ENCODE measurements around the gene STOML1. TPM values are rescaled to one million over a fixed set of nuclear protein-coding genes. Genes with fewer than 3 reads are reported as not detected.

Gene STOML1
- polyA plus RNA-seq, 2 of the 4 experiments (the other 2 are of a cell fraction): 4.3 to 4.9 TPM

DNA sequence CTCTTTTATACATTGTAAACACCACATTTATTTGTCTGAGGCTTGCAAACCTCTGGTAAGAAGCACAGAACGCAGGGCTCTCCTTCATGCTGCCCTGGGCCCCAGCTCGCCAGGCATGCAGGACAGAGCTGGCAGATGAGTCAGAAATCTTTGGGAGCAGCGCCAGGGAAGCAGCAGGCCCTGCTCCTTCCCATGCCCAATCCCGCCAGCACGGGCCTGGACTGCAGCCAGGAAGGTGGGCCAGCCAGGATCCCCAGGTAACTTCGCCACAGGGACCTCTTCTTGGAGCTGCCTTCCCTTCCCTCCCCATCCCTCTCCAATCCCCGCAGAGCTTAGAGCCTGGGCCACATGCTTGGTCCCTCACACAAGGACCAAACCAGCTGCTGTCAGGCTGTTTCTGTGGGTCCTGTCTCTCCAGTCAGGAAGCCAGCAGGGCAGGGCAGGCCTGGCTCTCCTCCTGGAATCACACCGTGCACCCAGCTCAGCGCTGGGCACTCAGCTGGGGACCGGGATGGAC, 8.8 kb downstream of the STOML1 start:
- peak; percentile 75 to 82; a peak in 4 of 6 replicates for ATAC-seq
- TF ChIP-seq, protein P1, sequence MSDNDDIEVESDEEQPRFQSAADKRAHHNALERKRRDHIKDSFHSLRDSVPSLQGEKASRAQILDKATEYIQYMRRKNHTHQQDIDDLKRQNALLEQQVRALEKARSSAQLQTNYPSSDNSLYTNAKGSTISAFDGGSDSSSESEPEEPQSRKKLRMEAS (IDR thresholded peaks at IDR 0.05): 0 out of 2 replicates have a peak, but pooled peaks have one; percentile 13
- TF ChIP-seq CHD4 (IDR thresholded peaks at IDR 0.05; ENCODE audit: borderline replicate concordance): no peak
- CTCF ChIA-PET: interaction anchor here (0.7 to 6.5 kb wide), 8 partner anchors 9 to 339 kb away, joined by 3 to 46 read pairs (median 4); partner anchors contain the start of gene STOML1
- Histone ChIP-seq H3K9me3 (no peaks in the 10 kb centered on the region), H3K4me1 (peaks cover 22% of the 10 kb centered on the region), H3K27ac (peak overlapping the region; percentile 35 to 71; a peak in 3 of 6 replicates), H3K4me2 (peak overlapping the region; percentile 32; the same call in 1 of the 3 replicates), H3K4me3 (no peak overlapping the region)
- whole genome bisulfite sequencing (ENCODE audit: missing lambda C conversion rate): 53% methylated on average over 6 of the region's 10 CpGs
- DNase-seq (ENCODE audit: low read depth in 1 of 2, low spot score in 1 of 2): no peak
- POLR2A ChIA-PET: no interaction called here
- FAIRE-seq: no peak

- peaks cover 14% of the 10 kb centered on the region for H3K4me1 ChIP-seq
- CTCF ChIA-PET: interaction anchor here (1.1 to 6.5 kb wide), 5 partner anchors 9 to 340 kb away, joined by 3 to 46 read pairs (median 5); no protein-coding TSS in a partner anchor
These were observed 9.7 kb downstream of the STOML1 start for GRCh38 chr15:73982222-73982962.

GRCh38 chr15:73981761-73982221, 10.3 kb downstream of the STOML1 start:
- Histone ChIP-seq H3K4me2 (no peak overlapping the region), H3K9me3 (no peaks in the 10 kb centered on the region), H3K4me3 (no peak overlapping the region), H3K4me1 (peaks cover 14% of the 10 kb centered on the region), H3K27ac (peak overlapping the region in 1 of 2 experiments; percentile 71; a peak in 2 of 6 replicates)
- FAIRE-seq (no peak), ATAC-seq (no peak), DNase-seq (ENCODE audit: low read depth in 1 of 2, low spot score in 1 of 2) (no peak)
- no peak for TF ChIP-seq SMC3 (IDR thresholded peaks at IDR 0.05)
- no peak for TF ChIP-seq FOXS1 (CRISPR knock-in tag; IDR thresholded peaks at IDR 0.05)
- no peak for TF ChIP-seq NPAS2 (CRISPR knock-in tag; IDR thresholded peaks at IDR 0.05; ENCODE audit: borderline replicate concordance)
- TF ChIP-seq, protein P2, sequence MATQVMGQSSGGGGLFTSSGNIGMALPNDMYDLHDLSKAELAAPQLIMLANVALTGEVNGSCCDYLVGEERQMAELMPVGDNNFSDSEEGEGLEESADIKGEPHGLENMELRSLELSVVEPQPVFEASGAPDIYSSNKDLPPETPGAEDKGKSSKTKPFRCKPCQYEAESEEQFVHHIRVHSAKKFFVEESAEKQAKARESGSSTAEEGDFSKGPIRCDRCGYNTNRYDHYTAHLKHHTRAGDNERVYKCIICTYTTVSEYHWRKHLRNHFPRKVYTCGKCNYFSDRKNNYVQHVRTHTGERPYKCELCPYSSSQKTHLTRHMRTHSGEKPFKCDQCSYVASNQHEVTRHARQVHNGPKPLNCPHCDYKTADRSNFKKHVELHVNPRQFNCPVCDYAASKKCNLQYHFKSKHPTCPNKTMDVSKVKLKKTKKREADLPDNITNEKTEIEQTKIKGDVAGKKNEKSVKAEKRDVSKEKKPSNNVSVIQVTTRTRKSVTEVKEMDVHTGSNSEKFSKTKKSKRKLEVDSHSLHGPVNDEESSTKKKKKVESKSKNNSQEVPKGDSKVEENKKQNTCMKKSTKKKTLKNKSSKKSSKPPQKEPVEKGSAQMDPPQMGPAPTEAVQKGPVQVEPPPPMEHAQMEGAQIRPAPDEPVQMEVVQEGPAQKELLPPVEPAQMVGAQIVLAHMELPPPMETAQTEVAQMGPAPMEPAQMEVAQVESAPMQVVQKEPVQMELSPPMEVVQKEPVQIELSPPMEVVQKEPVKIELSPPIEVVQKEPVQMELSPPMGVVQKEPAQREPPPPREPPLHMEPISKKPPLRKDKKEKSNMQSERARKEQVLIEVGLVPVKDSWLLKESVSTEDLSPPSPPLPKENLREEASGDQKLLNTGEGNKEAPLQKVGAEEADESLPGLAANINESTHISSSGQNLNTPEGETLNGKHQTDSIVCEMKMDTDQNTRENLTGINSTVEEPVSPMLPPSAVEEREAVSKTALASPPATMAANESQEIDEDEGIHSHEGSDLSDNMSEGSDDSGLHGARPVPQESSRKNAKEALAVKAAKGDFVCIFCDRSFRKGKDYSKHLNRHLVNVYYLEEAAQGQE (IDR thresholded peaks at IDR 0.05): no peak
- TF ChIP-seq, protein P3, sequence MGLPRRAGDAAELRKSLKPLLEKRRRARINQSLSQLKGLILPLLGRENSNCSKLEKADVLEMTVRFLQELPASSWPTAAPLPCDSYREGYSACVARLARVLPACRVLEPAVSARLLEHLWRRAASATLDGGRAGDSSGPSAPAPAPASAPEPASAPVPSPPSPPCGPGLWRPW (IDR thresholded peaks at IDR 0.05): no peak
- no peak for TF ChIP-seq PHF8 (IDR thresholded peaks at IDR 0.05; ENCODE audit: borderline replicate concordance, low read depth)
- TF ChIP-seq BHLHE40 (IDR thresholded peaks at IDR 0.05; ENCODE audit: low read depth, low read length): no peak
- no peak for TF ChIP-seq TFCP2L1 (CRISPR knock-in tag; IDR thresholded peaks at IDR 0.05)
- TF ChIP-seq, protein P4, sequence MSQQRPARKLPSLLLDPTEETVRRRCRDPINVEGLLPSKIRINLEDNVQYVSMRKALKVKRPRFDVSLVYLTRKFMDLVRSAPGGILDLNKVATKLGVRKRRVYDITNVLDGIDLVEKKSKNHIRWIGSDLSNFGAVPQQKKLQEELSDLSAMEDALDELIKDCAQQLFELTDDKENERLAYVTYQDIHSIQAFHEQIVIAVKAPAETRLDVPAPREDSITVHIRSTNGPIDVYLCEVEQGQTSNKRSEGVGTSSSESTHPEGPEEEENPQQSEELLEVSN (IDR thresholded peaks at IDR 0.05; ENCODE audit: borderline replicate concordance, low read depth): no peak
- no peak for TF ChIP-seq ZNF302 (CRISPR knock-in tag; IDR thresholded peaks at IDR 0.05)
- TF ChIP-seq ZSCAN20 (CRISPR knock-in tag; IDR thresholded peaks at IDR 0.05): no peak
- TF ChIP-seq, protein P5, sequence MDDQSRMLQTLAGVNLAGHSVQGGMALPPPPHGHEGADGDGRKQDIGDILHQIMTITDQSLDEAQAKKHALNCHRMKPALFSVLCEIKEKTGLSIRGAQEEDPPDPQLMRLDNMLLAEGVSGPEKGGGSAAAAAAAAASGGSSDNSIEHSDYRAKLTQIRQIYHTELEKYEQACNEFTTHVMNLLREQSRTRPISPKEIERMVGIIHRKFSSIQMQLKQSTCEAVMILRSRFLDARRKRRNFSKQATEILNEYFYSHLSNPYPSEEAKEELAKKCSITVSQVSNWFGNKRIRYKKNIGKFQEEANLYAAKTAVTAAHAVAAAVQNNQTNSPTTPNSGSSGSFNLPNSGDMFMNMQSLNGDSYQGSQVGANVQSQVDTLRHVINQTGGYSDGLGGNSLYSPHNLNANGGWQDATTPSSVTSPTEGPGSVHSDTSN (IDR thresholded peaks at IDR 0.05): no peak
- no peak for TF ChIP-seq EP300 (IDR thresholded peaks at IDR 0.05)
- no peak for TF ChIP-seq POLR2AphosphoS2 (conservative IDR thresholded peaks at IDR 0.05; ENCODE audit: low read length)
- 58% methylated on average over 5 of the region's 5 CpGs for WGBS (ENCODE audit: missing lambda C conversion rate)
- CTCF ChIA-PET: interaction anchor here (1.1 to 6.5 kb wide), 4 partner anchors 9 to 326 kb away, joined by 3 to 46 read pairs (median 10); no protein-coding TSS in a partner anchor
- POLR2A ChIA-PET: no interaction called here

More at GRCh38 chr15:73982222-73982962, 9.7 kb downstream of the STOML1 start:
- peak overlapping the region; percentile 32; the same call in 1 of the 3 replicates for H3K4me2 ChIP-seq
- no peaks in the 10 kb centered on the region for H3K9me3 ChIP-seq
- ATAC-seq (peak in 1 of 2 experiments; percentile 15; a peak in 1 of 6 replicates), DNase-seq (ENCODE audit: low read depth in 1 of 2, low spot score in 1 of 2) (no peak), FAIRE-seq (no peak)
- no peak for TF ChIP-seq HOXB5 (CRISPR knock-in tag; IDR thresholded peaks at IDR 0.05)
- TF ChIP-seq TP53 (CRISPR knock-in tag; IDR thresholded peaks at IDR 0.05): no peak
- no peak for TF ChIP-seq MYC (IDR thresholded peaks at IDR 0.05; ENCODE audit: borderline replicate concordance, low read length)
- POLR2A ChIA-PET: no interaction called here
- no peak overlapping the region for H3K4me3 ChIP-seq
- peak overlapping the region; percentile 35 to 71; a peak in 3 of 6 replicates for H3K27ac ChIP-seq
- 65% methylated on average over 5 of the region's 8 CpGs for WGBS (ENCODE audit: missing lambda C conversion rate)
